Measurements from ENCODE around the gene TLE2.

Gene TLE2

GRCh38 chr19:3029065-3029923, at the start of gene TLE2:
Gene TLE2, minus strand, starts transcription at chr19:3029280. Its CDS starts 376 bp downstream, at chr19:3028904.
- DNase-seq = no peak

GRCh38 chr19:3075605-3076431, 46.7 kb upstream of the TLE2 start:
- DNase-seq = peak; percentile 84 to 88

- DNase-seq = no peak
These were observed 45.0 kb upstream of the TLE2 start for GRCh38 chr19:3073931-3074595.

- no peak for DNase-seq
These were observed 44.1 kb upstream of the TLE2 start for GRCh38 chr19:3073159-3073563.

- no peak for DNase-seq
These were observed 42.7 kb upstream of the TLE2 start for GRCh38 chr19:3071768-3072167.

GRCh38 chr19:3068071-3068470, 39.0 kb upstream of the TLE2 start:
- DNase-seq = no peak

GRCh38 chr19:3067563-3067962, 38.5 kb upstream of the TLE2 start:
- DNase-seq = no peak

GRCh38 chr19:3066482-3067049, 37.5 kb upstream of the TLE2 start:
- no peak for DNase-seq

GRCh38 chr19:3065675-3066357, 36.7 kb upstream of the TLE2 start:
- no peak for DNase-seq

GRCh38 chr19:3064011-3064330, 34.9 kb upstream of the TLE2 start:
- DNase-seq = no peak

GRCh38 chr19:3062165-3063105, 33.4 kb upstream of the TLE2 start, which contains the start of gene TLE5:
Gene TLE5, minus strand, starts transcription at chr19:3062495. Its CDS starts 295 bp downstream, at chr19:3062200.
- peak; percentile 67 to 70 for DNase-seq

GRCh38 chr19:3061182-3062161, 32.4 kb upstream of the TLE2 start:
- peak; percentile 60 to 64 for DNase-seq

GRCh38 chr19:3060857-3061181, 31.7 kb upstream of the TLE2 start:
- DNase-seq = no peak

- no peak for DNase-seq
These were observed 30.6 kb upstream of the TLE2 start for GRCh38 chr19:3059653-3060052.

- DNase-seq = no peak
These were observed 29.8 kb upstream of the TLE2 start for GRCh38 chr19:3058821-3059314.

- no peak for DNase-seq
These were observed 29.1 kb upstream of the TLE2 start for GRCh38 chr19:3058009-3058820.

GRCh38 chr19:3057275-3057714, 28.2 kb upstream of the TLE2 start:
- DNase-seq = no peak

- DNase-seq = no peak
These were observed 27.5 kb upstream of the TLE2 start for GRCh38 chr19:3056417-3057088.
